NCI-H128 (cell line): ENCODE data around the gene CHAT.

Experiments used
- DNase-seq: peaks from one replicate; lab custom pipeline; 2025; ENCODE audit not compliant: unreplicated experiment; lab: John Stamatoyannopoulos, UW

CHAT gene

DNA sequence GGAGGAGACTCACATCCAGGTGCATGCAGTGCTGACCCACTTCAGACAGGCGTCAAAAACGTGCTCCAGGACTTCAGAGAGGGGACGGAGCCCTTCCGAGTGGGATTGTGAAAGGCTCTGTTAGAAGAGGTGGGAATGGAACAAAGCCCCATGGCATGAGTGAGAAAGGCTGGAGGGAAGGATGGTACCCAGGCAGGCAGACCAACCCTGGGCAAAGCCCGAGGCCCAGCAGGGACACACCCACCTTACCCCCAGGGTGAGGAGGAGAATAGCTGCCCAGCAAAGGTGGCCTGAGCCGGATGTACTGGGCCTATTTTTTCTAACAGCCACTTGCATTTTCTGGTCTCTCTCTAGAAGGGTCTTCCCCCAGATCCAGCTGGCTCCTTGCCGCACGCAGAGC lies 14.8 kb downstream of the CHAT start:
- DNase-seq = no peak

- DNase-seq = no peak
These were observed 15.6 kb downstream of the CHAT start for GRCh38 chr10:49629431-49629881.

DNA sequence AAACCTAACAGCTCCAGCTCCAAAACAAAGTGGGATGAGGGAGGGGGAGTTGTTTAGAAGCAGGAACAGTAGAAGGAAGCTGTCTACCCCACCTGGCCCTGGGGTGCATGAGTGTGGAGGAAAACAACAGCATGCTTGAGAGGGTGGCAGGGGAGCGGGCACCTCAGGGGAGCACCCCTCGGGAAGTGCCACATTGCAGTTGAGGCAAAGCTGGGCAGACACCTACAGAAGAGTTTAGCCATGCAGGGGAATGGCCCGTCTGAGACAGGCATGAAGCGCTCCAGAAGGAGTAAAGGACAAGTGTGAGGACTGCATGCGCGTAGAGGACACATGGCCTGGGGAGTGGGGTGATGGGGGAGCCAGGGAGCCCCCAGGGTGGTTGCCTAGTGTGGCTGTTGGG lies 18.1 kb downstream of the CHAT start:
- DNase-seq = no peak

GRCh38 chr10:49632406-49633317 lies 18.8 kb downstream of the CHAT start:
- DNase-seq = no peak

GRCh38 chr10:49633327-49634068 lies 19.7 kb downstream of the CHAT start:
- no peak for DNase-seq

DNA sequence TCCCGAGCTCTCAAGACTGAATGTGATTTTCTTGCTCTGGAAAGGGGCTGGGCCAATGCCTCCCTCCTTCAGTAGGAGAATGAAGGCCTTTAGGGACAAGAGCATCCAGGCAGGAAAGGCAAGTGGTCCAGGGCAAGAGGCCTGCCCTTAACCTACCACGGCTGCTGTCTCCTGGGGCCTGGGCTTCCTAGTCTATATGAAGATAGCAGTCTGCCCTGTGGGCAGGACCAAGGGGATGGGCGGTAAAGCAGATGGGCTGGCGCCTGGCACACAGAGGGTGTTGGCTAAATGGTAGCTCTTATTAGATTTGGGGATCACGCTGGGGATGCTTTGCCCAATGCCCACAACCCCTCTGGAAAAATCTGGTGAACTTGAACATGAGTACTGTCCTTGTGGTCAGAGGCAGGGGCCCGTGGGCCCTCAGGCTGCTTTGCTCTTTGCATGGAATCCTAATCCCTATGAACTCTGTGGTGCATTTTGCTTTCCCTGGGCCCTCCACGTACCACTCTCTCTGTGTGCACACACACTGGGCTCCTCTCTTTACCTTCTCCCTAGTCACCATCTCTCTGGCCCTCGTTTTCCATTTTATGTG lies 20.3 kb downstream of the CHAT start:
- no peak for DNase-seq

GRCh38 chr10:49642311-49642710 lies 28.5 kb downstream of the CHAT start:
- DNase-seq = no peak

- no peak for DNase-seq
These were observed 29.6 kb downstream of the CHAT start for GRCh38 chr10:49643241-49644034.

- no peak for DNase-seq
These were observed 30.3 kb downstream of the CHAT start for GRCh38 chr10:49644035-49644646.

- DNase-seq = no peak
These were observed 31.6 kb downstream of the CHAT start for GRCh38 chr10:49645417-49645816.

DNA sequence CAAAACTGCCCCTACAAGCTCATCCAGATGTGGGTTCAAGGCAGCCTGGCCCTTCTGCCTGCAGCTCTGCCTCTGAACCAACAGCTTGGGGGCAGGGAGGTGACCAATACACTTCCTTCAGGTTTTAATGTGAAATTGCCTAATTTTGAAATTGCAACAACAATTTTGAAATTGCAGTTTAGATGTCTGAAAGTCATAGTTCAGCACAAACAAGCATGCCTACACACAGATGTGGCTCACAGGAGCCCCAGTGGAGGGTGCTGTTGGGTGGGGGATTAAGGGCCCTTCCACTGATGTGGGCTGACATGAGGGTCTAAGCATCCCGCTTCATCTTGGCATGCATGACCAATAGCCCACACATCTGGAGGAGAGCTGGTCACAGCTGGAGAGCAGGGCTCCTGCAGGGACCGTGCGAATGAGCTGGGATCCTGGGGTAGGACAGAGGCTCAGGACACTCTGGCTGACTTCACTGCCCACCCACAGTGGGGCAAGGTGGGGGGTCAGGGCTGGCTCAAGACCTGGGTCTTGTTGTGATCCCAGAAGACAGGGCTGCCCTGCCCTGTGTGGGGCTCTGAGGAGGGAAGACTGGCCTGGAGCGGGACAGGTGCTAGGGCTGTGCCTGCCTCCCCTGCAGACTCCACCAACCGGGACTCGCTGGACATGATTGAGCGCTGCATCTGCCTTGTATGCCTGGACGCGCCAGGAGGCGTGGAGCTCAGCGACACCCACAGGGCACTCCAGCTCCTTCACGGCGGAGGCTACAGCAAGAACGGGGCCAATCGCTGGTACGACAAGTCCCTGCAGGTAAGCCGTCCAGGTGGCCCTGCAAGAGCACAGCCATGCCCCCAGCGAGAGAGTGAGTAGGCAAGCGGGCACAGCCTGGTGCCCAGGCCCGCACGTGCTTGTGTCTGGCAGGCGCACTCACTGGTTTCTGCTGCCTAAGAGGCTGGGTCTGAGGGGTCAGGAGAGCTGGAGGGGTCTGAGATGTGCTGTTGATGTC lies 32.3 kb downstream of the CHAT start:
- DNase-seq = no peak

DNA sequence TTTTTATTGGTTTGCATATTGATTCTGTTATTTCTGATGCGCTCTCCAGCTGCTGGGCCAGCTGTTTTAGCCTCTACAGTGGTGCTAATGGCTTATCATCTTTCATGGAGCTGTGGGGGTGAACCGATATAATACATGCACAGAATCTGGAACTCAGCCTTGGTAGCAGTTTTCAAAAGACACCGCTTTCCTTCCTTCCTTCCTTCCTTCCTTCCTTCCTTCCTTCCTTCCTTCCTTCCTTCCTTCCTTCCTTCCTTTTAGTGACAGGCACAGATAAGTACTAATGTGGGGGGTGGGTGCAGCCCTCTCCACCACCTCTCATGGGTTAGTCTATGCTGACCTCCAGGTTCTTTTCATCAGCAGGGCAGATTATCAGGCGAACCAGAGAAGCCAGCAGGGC lies 33.7 kb downstream of the CHAT start:
- DNase-seq = no peak

GRCh38 chr10:49647985-49648795 lies 34.4 kb downstream of the CHAT start:
- no peak for DNase-seq

GRCh38 chr10:49649294-49649693 lies 35.5 kb downstream of the CHAT start:
- DNase-seq = no peak

GRCh38 chr10:49649936-49650723 lies 36.3 kb downstream of the CHAT start:
- DNase-seq = no peak

DNA sequence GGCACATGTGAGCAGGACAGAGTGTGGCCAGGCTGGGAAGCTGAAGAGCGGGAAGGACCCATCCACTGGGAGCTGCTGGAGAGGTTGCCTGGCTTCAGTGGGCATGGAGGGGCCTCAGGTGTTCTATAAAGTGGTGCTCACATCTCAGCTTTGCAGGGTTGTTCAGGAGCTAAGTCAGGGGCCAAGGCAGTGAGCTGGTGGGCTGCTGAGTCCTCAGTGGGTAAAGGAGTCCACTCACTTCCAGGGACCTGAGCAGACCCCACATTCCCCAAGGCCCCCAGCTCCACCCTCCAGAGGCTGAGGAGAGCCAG lies 36.8 kb downstream of the CHAT start:
- no peak for DNase-seq

DNA sequence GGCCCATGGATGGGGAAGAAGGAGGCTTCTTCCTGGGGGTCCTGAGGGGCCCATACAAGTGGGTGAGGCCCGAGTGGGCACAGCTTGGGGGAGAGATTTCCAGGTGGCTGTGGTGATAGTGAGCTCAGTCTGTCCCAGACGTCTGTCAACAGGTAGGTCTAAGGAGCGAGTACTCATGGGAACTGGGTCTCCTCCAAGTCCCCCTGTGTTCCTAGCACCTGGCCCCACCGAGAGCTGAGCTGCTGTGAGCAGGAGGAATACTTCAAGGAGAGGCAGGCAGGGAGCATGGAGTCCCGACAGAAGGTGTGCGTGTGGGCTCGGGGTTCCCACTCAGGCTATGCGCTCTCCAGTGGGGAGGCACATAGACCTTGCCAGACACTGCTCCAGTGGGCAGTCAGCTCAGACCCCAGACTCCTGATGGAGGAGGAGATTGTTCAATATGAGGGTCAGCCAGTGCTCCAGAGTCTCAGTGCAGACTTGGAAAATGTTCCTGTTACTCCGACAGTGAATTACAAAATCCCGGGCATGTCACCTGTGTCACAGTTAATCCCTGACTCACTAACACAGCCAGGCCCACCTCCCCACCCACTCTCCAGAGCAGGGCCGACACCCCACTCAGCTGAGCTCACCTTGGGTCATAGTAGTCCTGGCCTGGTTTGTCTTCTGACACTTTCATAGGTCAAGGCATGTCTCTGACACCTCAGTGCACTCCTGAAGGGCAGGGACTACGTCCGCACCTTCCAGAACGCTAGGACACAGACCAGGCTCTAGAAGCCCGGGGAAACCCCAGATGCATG lies 37.4 kb downstream of the CHAT start:
- DNase-seq = no peak
